HFF-Myc (cell line): ENCODE measurements around the gene TUBA1B.

Source experiments
- DNase-seq: peaks from one replicate; pipeline ENCODE4 v3.0.0-alpha.2; 2011; ENCODE audit warnings: low read depth; ENCODE audit errors: extremely low read depth
- H3K4me3 ChIP-seq: replicated peaks from 2 replicates; pipeline ENCODE4 v1.5.1; 2011; ENCODE audit warnings: low read depth, mild to moderate bottlenecking, control low read depth, low read length
- TF ChIP-seq, protein P1 (sequence below): IDR thresholded peaks from 2 replicates; pipeline ENCODE4 v1.5.1; 2012; ENCODE audit warnings: mild to moderate bottlenecking, low read depth, low read length, control low read depth; ENCODE audit errors: missing control alignments

Gene TUBA1B

GRCh38 chr12:49105504-49106084 lies 25.6 kb downstream of the TUBA1B start:
- TF ChIP-seq, protein P1, sequence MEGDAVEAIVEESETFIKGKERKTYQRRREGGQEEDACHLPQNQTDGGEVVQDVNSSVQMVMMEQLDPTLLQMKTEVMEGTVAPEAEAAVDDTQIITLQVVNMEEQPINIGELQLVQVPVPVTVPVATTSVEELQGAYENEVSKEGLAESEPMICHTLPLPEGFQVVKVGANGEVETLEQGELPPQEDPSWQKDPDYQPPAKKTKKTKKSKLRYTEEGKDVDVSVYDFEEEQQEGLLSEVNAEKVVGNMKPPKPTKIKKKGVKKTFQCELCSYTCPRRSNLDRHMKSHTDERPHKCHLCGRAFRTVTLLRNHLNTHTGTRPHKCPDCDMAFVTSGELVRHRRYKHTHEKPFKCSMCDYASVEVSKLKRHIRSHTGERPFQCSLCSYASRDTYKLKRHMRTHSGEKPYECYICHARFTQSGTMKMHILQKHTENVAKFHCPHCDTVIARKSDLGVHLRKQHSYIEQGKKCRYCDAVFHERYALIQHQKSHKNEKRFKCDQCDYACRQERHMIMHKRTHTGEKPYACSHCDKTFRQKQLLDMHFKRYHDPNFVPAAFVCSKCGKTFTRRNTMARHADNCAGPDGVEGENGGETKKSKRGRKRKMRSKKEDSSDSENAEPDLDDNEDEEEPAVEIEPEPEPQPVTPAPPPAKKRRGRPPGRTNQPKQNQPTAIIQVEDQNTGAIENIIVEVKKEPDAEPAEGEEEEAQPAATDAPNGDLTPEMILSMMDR, result no peak
- H3K4me3 ChIP-seq, result no peak overlapping the region
- no peak for DNase-seq

GRCh38 chr12:49104822-49105221 lies 26.4 kb downstream of the TUBA1B start:
- H3K4me3 ChIP-seq, result no peak overlapping the region
- DNase-seq, result no peak
- TF ChIP-seq, protein P1, result no peak

- H3K4me3 ChIP-seq, result no peak overlapping the region
- no peak for DNase-seq
- TF ChIP-seq, protein P1, result no peak
Measured at GRCh38 chr12:49100380-49100779, 30.8 kb downstream of the TUBA1B start.

- no peak for DNase-seq
- H3K4me3 ChIP-seq, result no peak overlapping the region
- TF ChIP-seq, protein P1, result no peak
Measured at GRCh38 chr12:49098703-49099102, 32.5 kb downstream of the TUBA1B start.

DNA sequence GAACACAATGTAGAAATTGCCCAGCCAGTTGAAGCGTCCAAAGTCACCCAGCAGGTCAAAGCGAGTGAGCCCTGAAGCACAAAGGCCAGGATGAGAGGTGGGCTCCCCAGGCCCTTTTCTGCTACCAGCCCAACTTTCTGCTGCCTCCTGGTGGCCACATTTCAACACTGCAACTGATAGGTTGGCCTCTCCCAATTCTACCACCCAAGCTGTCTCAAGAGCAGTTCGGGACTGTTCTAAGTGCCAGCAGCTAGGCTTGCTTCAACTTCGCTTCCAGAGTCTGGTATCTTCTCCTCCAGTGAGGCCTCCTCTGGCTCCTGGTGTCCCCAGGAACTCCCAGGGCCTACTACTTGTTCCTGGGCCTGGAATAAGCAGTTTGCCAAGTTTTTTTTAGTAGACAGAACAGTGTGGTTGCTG lies 33.2 kb downstream of the TUBA1B start:
- no peak for DNase-seq
- TF ChIP-seq, protein P1, result peak; percentile 80

DNA sequence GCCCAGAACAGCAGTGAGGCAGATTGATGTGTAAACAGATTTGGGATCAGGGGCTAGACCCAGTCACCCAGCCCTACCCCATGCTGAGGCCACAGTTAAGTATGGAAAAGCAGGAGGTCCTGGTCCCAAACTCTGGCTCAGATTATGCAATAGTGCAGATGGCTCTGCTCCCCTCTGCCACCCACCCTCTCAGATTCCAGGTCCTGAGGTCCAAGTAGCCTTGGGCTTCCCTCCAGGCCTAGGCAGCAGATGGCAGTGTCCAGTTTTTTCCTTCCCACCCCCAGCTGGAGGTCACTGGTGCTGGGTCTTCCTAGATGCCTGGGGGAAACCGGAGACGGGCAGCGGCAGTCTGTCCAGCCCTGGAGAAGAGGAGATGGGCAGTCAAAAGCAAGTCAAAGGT lies 33.8 kb downstream of the TUBA1B start:
- H3K4me3 ChIP-seq, result no peak overlapping the region
- no peak for DNase-seq
- TF ChIP-seq, protein P1, result no peak

More for the DNA sequence above, 33.2 kb downstream of the TUBA1B start:
- no peak overlapping the region for H3K4me3 ChIP-seq

- DNase-seq, result no peak
- H3K4me3 ChIP-seq, result no peak overlapping the region
- TF ChIP-seq, protein P1, result no peak
Measured at GRCh38 chr12:49094975-49095365, 36.2 kb downstream of the TUBA1B start.
